ENCODE data around the gene AKAP12. TPM values are rescaled to one million over a fixed set of nuclear protein-coding genes. Genes with fewer than 3 reads are reported as not detected.
A peak's percentile ranks its signal among the peaks of the same experiment; 100 is the strongest.

AKAP12 gene
- total RNA-seq, 1 donor from 2014 or later, result 154 TPM

- H3K36me3 Mint-ChIP-seq (ENCODE audit: unreplicated experiment), result peaks cover 11% of the 10 kb centered on the region
- no peaks in the 10 kb centered on the region for H3K27me3 Mint-ChIP-seq (ENCODE audit: unreplicated experiment)
- H3K4me1 Mint-ChIP-seq (ENCODE audit: unreplicated experiment), result peaks cover 33% of the 10 kb centered on the region
- H3K27ac Mint-ChIP-seq (ENCODE audit: unreplicated experiment), result peak overlapping the region; percentile 82
- DNase-seq (ENCODE audit: extremely low spot score, unreplicated experiment), result no peak
- H3K9me3 Mint-ChIP-seq (ENCODE audit: unreplicated experiment), result no peaks in the 10 kb centered on the region
- no peak for TF ChIP-seq CTCF (IDR thresholded peaks at IDR 0.05)
- peak overlapping the region; percentile 90 for H3K4me3 Mint-ChIP-seq (ENCODE audit: unreplicated experiment)
Measured at GRCh38 chr6:151241853-151242252, 2.1 kb downstream of the AKAP12 start.

- Mint-ChIP-seq H3K36me3 (ENCODE audit: unreplicated experiment) (peaks cover 11% of the 10 kb centered on the region), H3K27me3 (ENCODE audit: unreplicated experiment) (no peaks in the 10 kb centered on the region), H3K27ac (ENCODE audit: unreplicated experiment) (peak overlapping the region; percentile 82), H3K9me3 (ENCODE audit: unreplicated experiment) (no peaks in the 10 kb centered on the region), H3K4me3 (ENCODE audit: unreplicated experiment) (peak overlapping the region; percentile 90), H3K4me1 (ENCODE audit: unreplicated experiment) (peaks cover 33% of the 10 kb centered on the region)
- DNase-seq (ENCODE audit: extremely low spot score, unreplicated experiment), result no peak
- TF ChIP-seq CTCF (IDR thresholded peaks at IDR 0.05), result no peak
Measured at GRCh38 chr6:151242420-151242861, 2.7 kb downstream of the AKAP12 start.

GRCh38 chr6:151243481-151243880 lies 3.7 kb downstream of the AKAP12 start:
- Mint-ChIP-seq H3K4me1 (ENCODE audit: unreplicated experiment) (peaks cover 33% of the 10 kb centered on the region), H3K4me3 (ENCODE audit: unreplicated experiment) (peak overlapping the region; percentile 90), H3K27me3 (ENCODE audit: unreplicated experiment) (no peaks in the 10 kb centered on the region), H3K9me3 (ENCODE audit: unreplicated experiment) (no peaks in the 10 kb centered on the region), H3K27ac (ENCODE audit: unreplicated experiment) (no peak overlapping the region), H3K36me3 (ENCODE audit: unreplicated experiment) (peaks cover 11% of the 10 kb centered on the region)
- TF ChIP-seq CTCF (IDR thresholded peaks at IDR 0.05), result no peak
- DNase-seq (ENCODE audit: extremely low spot score, unreplicated experiment), result no peak

DNA sequence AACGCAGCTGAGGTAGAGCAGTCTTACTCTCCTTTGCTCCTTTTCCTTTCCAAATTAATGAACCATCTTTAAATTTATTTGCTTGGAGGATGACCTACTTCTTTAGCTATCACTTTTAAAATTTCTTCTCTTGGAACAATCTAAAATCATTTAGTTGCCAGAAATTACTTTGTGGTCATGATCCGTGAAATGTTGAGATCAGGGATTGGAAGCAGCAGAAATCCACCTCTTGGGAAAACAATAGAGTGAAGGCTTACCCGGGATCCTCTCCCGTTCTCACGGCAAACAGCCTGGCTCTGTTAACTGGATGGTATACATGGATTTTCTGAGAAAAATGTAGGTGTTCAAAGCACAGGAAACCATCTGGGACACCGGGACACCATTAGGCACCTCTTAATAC lies 7.7 kb downstream of the AKAP12 start:
- H3K4me3 Mint-ChIP-seq (ENCODE audit: unreplicated experiment), result no peak overlapping the region
- DNase-seq (ENCODE audit: extremely low spot score, unreplicated experiment), result no peak

DNA sequence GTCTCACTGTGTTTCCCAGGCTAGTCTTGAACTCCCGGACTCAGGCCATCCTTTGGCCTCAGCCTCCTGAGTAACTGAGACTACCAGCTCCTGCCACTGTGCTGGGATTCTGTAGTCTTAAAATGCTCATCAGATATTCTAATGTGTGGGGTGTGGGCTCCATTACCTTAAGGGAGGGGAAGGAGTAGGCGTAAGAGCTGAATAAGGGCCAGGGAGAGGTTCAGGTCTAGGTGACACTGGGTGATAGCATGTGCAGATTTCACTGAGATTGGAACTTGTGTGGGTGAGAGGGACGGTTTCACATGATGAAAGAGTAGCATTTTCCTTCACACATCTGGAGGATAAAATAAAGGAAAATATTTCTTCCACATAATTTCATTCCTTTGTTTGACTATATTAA lies 8.5 kb downstream of the AKAP12 start:
- H3K4me1 Mint-ChIP-seq (ENCODE audit: unreplicated experiment), result peaks cover 19% of the 10 kb centered on the region
- no peak overlapping the region for H3K4me3 Mint-ChIP-seq (ENCODE audit: unreplicated experiment)
- no peaks in the 10 kb centered on the region for H3K27me3 Mint-ChIP-seq (ENCODE audit: unreplicated experiment)
- no peak for TF ChIP-seq CTCF (IDR thresholded peaks at IDR 0.05)
- DNase-seq (ENCODE audit: extremely low spot score, unreplicated experiment), result no peak
- peak overlapping the region; percentile 25 for H3K27ac Mint-ChIP-seq (ENCODE audit: unreplicated experiment)
- peaks cover 11% of the 10 kb centered on the region for H3K36me3 Mint-ChIP-seq (ENCODE audit: unreplicated experiment)
- H3K9me3 Mint-ChIP-seq (ENCODE audit: unreplicated experiment), result no peaks in the 10 kb centered on the region

More for the DNA sequence above, 7.7 kb downstream of the AKAP12 start:
- no peaks in the 10 kb centered on the region for H3K9me3 Mint-ChIP-seq (ENCODE audit: unreplicated experiment)
- no peak overlapping the region for H3K27ac Mint-ChIP-seq (ENCODE audit: unreplicated experiment)
- H3K36me3 Mint-ChIP-seq (ENCODE audit: unreplicated experiment), result peaks cover 11% of the 10 kb centered on the region
- H3K4me1 Mint-ChIP-seq (ENCODE audit: unreplicated experiment), result peaks cover 24% of the 10 kb centered on the region
- H3K27me3 Mint-ChIP-seq (ENCODE audit: unreplicated experiment), result no peaks in the 10 kb centered on the region
- TF ChIP-seq CTCF (IDR thresholded peaks at IDR 0.05), result no peak

Measured in osteocyte (in vitro differentiated cells).